GM12878 (cell line): Measurements from ENCODE around the gene PLEKHA6. TPM values are rescaled to one million over a fixed set of nuclear protein-coding genes. Genes with fewer than 3 reads are reported as not detected.

ENCODE experiments used
- ATAC-seq: fragments of 200-7000 bp; cut with Tn5 transposase; 3 replicates; pipeline ENCODE4 v1.9.1; 2020; ENCODE audit warnings: mild to moderate bottlenecking, moderate library complexity
- BruUV-seq: library from RNA; stranded (reverse); fragments of 400-500 nt; replicated peaks from 2 replicates; lab custom pipeline; 2021; lab: Mats Ljungman, UMichigan
- CTCF ChIA-PET: fragments of 300-600 bp; sonication (Branson Sonifier 250); formaldehyde crosslinking; extraction: SDS; loops from one replicate; lab custom pipeline; 2021; ENCODE audit warnings: inconsistent platforms; lab: Yijun Ruan, JAX
- POLR2A ChIA-PET: fragments of 350-600 bp; formaldehyde crosslinking; extraction: SDS; loops from one replicate; lab custom pipeline; 2021; ENCODE audit warnings: inconsistent platforms; lab: Charles Lee
- RAD21 ChIA-PET: fragments of 300-600 bp; sonication (Branson Sonifier 250); formaldehyde crosslinking; loops from one replicate; lab custom pipeline; 2023; ENCODE audit warnings: antibody characterized with exemption; ENCODE audit not compliant: unreplicated experiment; lab: Charles Lee
- SMC1A ChIA-PET: fragments of 300-600 bp; sonication (Branson Sonifier 250); formaldehyde crosslinking; loops from one replicate; lab custom pipeline; 2023; ENCODE audit not compliant: unreplicated experiment, uncharacterized antibody; lab: Charles Lee
- DNase-seq: peaks from one replicate; pipeline ENCODE4 v3.0.0-alpha.2; 2011; ENCODE audit warnings: low read depth, low spot score
- FAIRE-seq: peaks from 3 replicates; lab custom pipeline; 2011; peaks lifted over from hg19 to GRCh38; lab: Jason Lieb, UNC
- H2AFZ ChIP-seq: 2 replicates; pipeline ENCODE4 v1.6.0; 2011; ENCODE audit warnings: low read depth, low read length, control low read depth; ENCODE audit not compliant: control insufficient read depth
- H3K27ac ChIP-seq: 2 replicates; pipeline ENCODE4 v1.5.1; 2011; ENCODE audit warnings: control low read depth; ENCODE audit not compliant: control insufficient read depth, insufficient read depth
- H3K27me3 ChIP-seq, 2 experiments: replicated peaks in 1 of 2; 2 replicates each; pipeline versions ENCODE4 v1.6.0 to v1.6.1; 2011; ENCODE audit warnings: low read length in 1 of 2; ENCODE audit not compliant: control insufficient read depth in 2 of 2, insufficient read depth in 2 of 2
- H3K36me3 ChIP-seq, 2 experiments: 2 replicates each; pipeline ENCODE4 v1.5.1; 2011; ENCODE audit warnings: low read length in 1 of 2; ENCODE audit not compliant: control insufficient read depth in 2 of 2, insufficient read depth in 2 of 2
- H3K4me1 ChIP-seq: 2 replicates; pipeline ENCODE4 v1.6.1; 2011; ENCODE audit warnings: mild to moderate bottlenecking, low read length, moderate library complexity, mixed read lengths; ENCODE audit not compliant: control insufficient read depth, insufficient read depth
- H3K4me2 ChIP-seq: 2 replicates; pipeline ENCODE4 v1.6.0; 2011; ENCODE audit warnings: control low read depth; ENCODE audit not compliant: control insufficient read depth, insufficient read depth
- H3K4me3 ChIP-seq: fragments of 200-600 bp; sonication (generic); 2 replicates; pipeline ENCODE4 v1.5.1; 2016
- H3K79me2 ChIP-seq: 2 replicates; pipeline ENCODE4 v1.6.0; 2011; ENCODE audit warnings: low read length; ENCODE audit not compliant: control insufficient read depth, insufficient read depth
- H3K9ac ChIP-seq: 2 replicates; pipeline ENCODE4 v1.8.0; 2011; ENCODE audit warnings: low read length, control low read depth, mixed read lengths; ENCODE audit not compliant: control insufficient read depth, insufficient read depth
- H3K9me3 ChIP-seq: replicated peaks from 3 replicates; pipeline ENCODE4 v1.5.1; 2011; ENCODE audit warnings: mild to moderate bottlenecking, low read length; ENCODE audit not compliant: control insufficient read depth, insufficient read depth
- H4K20me1 ChIP-seq: 2 replicates; pipeline ENCODE4 v1.6.0; 2011; ENCODE audit not compliant: control insufficient read depth, insufficient read depth
- MYB ChIP-seq: fragments of 150-350 bp; IDR thresholded peaks from 2 replicates; pipeline ENCODE4 v1.6.1; 2014; ENCODE audit warnings: mild to moderate bottlenecking, low read depth, low read length, borderline replicate concordance
- ZZZ3 ChIP-seq: IDR thresholded peaks from 2 replicates; pipeline ENCODE4 v1.6.1; 2011; ENCODE audit warnings: low read depth; ENCODE audit not compliant: control insufficient read depth, insufficient read length
- WGBS: methylation state at CpG from one replicate; pipeline ENCODE4 v1.1.6; 2016; ENCODE audit warnings: low lambda C conversion rate; ENCODE audit not compliant: insufficient replicate concordance, insufficient coverage; ENCODE audit errors: missing lambda C conversion rate; 5-methylcytosine and 5-hydroxymethylcytosine counted together
- in situ Hi-C: fragments of 300-500 bp; cut with MboI; formaldehyde crosslinking; loops from 9 replicates; pipeline ENCODE4 v1.14.3; 2018; ENCODE audit warnings: mixed read lengths
- intact Hi-C: fragments of 100-400 bp; cut with micrococcal nuclease; formaldehyde crosslinking; loops from one replicate; pipeline ENCODE4 v1.14.2; 2022; ENCODE audit not compliant: unreplicated experiment
- polyA plus RNA-seq, 11 experiments: library from polyadenylated mRNA; depleted of rRNA in 4 of 11; unstranded in 6 of 11; stranded (reverse) in 5 of 11; fragments of >200 nt; fragmentation: Nextera tagmentation in 4 of 11; fragmentation: Illumina TruSeq in 1 of 11; extraction: Ambion mirVana in 4 of 11; extraction: Trizol in 1 of 11; gene quantifications; 1 replicate in 1 of 11; 2 replicates in 10 of 11; pipeline versions ENCODE4 v1.2.1 to v1.2.3, GENCODE V29; 2011 to 2016; ENCODE audit warnings: inconsistent platforms in 2 of 11, missing spikeins in 2 of 11, low read depth in 1 of 11
- total RNA-seq, 4 experiments: library from RNA; depleted of rRNA in 3 of 4; stranded (reverse); fragments of >200 nt in 3 of 4; fragmentation: Illumina TruSeq in 1 of 4; extraction: Trizol in 1 of 4; gene quantifications; 2 replicates each; pipeline versions ENCODE4 v1.2.1 to v1.2.3, GENCODE V29; 2013 to 2021
- TF ChIP-seq, protein P1 (sequence below): fragments of 450-650 bp; formaldehyde crosslinking; IDR thresholded peaks from 2 replicates; pipeline ENCODE4 v1.5.0; 2022; ENCODE audit warnings: mild to moderate bottlenecking, missing genetic modification characterization
- TF ChIP-seq, protein P2 (sequence below): fragments of 450-650 bp; IDR thresholded peaks from 2 replicates; pipeline ENCODE4 v1.6.1; 2017; ENCODE audit warnings: mild to moderate bottlenecking, low read depth, inconsistent platforms; ENCODE audit not compliant: poor library complexity, severe bottlenecking
- TF ChIP-seq, protein P3 (sequence below): fragments of 450-650 bp; IDR thresholded peaks from 2 replicates; pipeline ENCODE4 v1.6.1; 2017; ENCODE audit warnings: low read depth, mild to moderate bottlenecking, moderate library complexity

The PLEKHA6 gene
- total and polyA plus RNA-seq, 10 of the 15 experiments (the other 5 are each of a cell fraction or from before 2014, with no cell fraction given): 0.04 to 0.81 (median 0.19) TPM; not detected in 4

DNA sequence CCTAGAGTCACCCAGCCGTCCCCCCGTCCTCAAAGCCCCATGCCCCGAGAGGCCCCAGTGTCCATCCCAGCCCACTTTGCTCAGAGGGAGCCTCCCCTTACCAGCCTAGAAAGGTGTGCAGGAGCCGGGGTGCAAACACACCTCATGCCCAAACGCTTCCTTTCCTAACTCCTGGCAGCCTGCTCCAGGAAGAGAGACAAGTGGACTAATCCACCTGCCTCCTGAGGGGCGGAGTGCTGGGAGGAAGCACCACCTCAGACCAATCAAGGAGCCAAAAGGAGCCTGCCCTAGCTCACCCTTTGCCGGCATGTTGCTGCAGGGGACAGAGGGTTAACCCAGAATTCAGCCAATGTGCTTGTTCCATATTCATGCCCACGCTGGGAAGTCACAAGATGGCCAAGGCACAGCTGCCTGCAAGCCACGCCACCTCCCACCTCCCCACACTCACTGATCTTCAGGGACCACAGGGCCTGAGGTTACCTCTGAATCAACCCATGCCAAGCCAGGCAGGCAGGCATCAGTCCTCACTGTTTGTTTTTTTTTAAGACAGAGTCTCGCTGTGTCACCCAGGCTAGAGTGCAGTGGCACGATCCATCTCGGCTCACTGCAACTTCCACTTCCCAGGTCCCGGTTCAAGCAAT, 27.8 kb downstream of the PLEKHA6 start:
- H3K4me2 ChIP-seq: no peak overlapping the region
- WGBS: 23% methylated on average over 13 of the region's 13 CpGs
- ATAC-seq (no peak), FAIRE-seq (no peak), DNase-seq (no peak)
- SMC1A ChIA-PET: interaction anchor here (1.0 to 1.6 kb wide), 2 partner anchors 8 to 11 kb away, joined by 3 to 5 read pairs; no protein-coding TSS in a partner anchor
- no peak overlapping the region for H3K9ac ChIP-seq
- RAD21 ChIA-PET: interaction anchor here (2.3 kb wide), 1 partner anchor 12 kb away, joined by 5 read pairs; no protein-coding TSS in a partner anchor
- H3K4me3 ChIP-seq: no peak overlapping the region
- BruUV-seq: no TSS peak
- no peak overlapping the region for H3K27ac ChIP-seq
- peaks cover 0 to 4% of the 10 kb centered on the region in 2 experiments; a peak in 2 of 4 replicates for H3K27me3 ChIP-seq
- H3K4me1 ChIP-seq: no peaks in the 10 kb centered on the region
- no peaks in the 10 kb centered on the region for H3K9me3 ChIP-seq
- no peaks in the 10 kb centered on the region for H3K79me2 ChIP-seq
- H2AFZ ChIP-seq: no peak overlapping the region
- CTCF ChIA-PET: interaction anchor here (0.9 to 3.2 kb wide), 3 partner anchors 12 to 66 kb away, joined by 3 to 11 read pairs (median 3); no protein-coding TSS in a partner anchor
- TF ChIP-seq, protein P1, sequence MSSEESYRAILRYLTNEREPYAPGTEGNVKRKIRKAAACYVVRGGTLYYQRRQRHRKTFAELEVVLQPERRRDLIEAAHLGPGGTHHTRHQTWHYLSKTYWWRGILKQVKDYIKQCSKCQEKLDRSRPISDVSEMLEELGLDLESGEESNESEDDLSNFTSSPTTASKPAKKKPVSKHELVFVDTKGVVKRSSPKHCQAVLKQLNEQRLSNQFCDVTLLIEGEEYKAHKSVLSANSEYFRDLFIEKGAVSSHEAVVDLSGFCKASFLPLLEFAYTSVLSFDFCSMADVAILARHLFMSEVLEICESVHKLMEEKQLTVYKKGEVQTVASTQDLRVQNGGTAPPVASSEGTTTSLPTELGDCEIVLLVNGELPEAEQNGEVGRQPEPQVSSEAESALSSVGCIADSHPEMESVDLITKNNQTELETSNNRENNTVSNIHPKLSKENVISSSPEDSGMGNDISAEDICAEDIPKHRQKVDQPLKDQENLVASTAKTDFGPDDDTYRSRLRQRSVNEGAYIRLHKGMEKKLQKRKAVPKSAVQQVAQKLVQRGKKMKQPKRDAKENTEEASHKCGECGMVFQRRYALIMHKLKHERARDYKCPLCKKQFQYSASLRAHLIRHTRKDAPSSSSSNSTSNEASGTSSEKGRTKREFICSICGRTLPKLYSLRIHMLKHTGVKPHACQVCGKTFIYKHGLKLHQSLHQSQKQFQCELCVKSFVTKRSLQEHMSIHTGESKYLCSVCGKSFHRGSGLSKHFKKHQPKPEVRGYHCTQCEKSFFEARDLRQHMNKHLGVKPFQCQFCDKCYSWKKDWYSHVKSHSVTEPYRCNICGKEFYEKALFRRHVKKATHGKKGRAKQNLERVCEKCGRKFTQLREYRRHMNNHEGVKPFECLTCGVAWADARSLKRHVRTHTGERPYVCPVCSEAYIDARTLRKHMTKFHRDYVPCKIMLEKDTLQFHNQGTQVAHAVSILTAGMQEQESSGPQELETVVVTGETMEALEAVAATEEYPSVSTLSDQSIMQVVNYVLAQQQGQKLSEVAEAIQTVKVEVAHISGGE (CRISPR knock-in tag): no peak
- no peak for TF ChIP-seq MYB
- TF ChIP-seq, protein P2, sequence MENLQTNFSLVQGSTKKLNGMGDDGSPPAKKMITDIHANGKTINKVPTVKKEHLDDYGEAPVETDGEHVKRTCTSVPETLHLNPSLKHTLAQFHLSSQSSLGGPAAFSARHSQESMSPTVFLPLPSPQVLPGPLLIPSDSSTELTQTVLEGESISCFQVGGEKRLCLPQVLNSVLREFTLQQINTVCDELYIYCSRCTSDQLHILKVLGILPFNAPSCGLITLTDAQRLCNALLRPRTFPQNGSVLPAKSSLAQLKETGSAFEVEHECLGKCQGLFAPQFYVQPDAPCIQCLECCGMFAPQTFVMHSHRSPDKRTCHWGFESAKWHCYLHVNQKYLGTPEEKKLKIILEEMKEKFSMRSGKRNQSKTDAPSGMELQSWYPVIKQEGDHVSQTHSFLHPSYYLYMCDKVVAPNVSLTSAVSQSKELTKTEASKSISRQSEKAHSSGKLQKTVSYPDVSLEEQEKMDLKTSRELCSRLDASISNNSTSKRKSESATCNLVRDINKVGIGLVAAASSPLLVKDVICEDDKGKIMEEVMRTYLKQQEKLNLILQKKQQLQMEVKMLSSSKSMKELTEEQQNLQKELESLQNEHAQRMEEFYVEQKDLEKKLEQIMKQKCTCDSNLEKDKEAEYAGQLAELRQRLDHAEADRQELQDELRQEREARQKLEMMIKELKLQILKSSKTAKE: no peak
- no peak for TF ChIP-seq ZZZ3
- TF ChIP-seq, protein P3, sequence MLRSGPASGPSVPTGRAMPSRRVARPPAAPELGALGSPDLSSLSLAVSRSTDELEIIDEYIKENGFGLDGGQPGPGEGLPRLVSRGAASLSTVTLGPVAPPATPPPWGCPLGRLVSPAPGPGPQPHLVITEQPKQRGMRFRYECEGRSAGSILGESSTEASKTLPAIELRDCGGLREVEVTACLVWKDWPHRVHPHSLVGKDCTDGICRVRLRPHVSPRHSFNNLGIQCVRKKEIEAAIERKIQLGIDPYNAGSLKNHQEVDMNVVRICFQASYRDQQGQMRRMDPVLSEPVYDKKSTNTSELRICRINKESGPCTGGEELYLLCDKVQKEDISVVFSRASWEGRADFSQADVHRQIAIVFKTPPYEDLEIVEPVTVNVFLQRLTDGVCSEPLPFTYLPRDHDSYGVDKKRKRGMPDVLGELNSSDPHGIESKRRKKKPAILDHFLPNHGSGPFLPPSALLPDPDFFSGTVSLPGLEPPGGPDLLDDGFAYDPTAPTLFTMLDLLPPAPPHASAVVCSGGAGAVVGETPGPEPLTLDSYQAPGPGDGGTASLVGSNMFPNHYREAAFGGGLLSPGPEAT: no peak
- in situ Hi-C loops: no loop called here
- POLR2A ChIA-PET: interaction anchor here (0.9 kb wide), 1 partner anchor 11 kb away, joined by 3 read pairs; no protein-coding TSS in a partner anchor
- intact Hi-C loops: no loop called here
- no peaks in the 10 kb centered on the region for H3K36me3 ChIP-seq
- H4K20me1 ChIP-seq: no peaks in the 10 kb centered on the region
